ENCODE data around the gene RIBC2. TPM values are rescaled to one million over a fixed set of nuclear protein-coding genes. Genes with fewer than 3 reads are reported as not detected.

RIBC2 gene
- total and polyA plus RNA-seq, 2 of the 4 experiments (the other 2 are of a cell fraction) = 0.29 to 0.36 TPM

DNA sequence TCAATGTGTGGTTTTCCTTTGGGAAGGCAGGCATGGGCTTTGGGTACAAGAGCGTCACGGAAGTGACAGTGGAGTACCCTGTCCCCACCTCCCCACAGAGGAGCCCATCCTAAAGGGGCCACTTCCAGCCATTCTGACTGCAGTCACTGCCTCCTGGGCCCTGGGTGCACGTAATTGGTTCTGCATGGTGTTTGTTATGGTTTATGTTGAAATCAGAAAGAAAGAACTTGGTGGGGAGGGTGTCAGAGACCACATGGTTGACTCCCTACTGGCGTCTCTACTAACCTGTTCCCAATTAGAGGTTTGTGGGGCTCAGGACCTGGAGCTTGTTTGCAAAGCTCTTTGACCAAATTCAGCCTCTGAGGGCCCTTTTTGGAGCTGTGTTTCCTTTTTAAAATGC is 40.8 kb downstream of the RIBC2 start:
- H3K27me3 ChIP-seq (ENCODE audit: control insufficient read depth, insufficient read depth, low read length) = no peaks in the 10 kb centered on the region
- no CpG with 5 or more reads among the region's 4 CpGs for WGBS, 2 experiments (ENCODE audit: extremely low coverage in 2 of 2, insufficient read length in 1 of 2)
- H4K20me1 ChIP-seq (ENCODE audit: insufficient read depth, low read length) = no peaks in the 10 kb centered on the region
- H3K14ac ChIP-seq (replicated peaks; ENCODE audit: low read depth, low read length) = peak overlapping the region; percentile 37
- H3K4ac ChIP-seq (ENCODE audit: low read depth, low read length) = peak overlapping the region; percentile 85
- no peak overlapping the region for H2BK5ac ChIP-seq (ENCODE audit: low read depth, low read length, poor library complexity, severe bottlenecking)
- H2AK5ac ChIP-seq (ENCODE audit: low read depth, low read length) = peak overlapping the region; percentile 63; the same call in 1 of the 2 replicates
- no peak overlapping the region for H3K4me3 ChIP-seq (ENCODE audit: insufficient read depth, low read depth, low read length)
- no peak for TF ChIP-seq POLR2A (IDR thresholded peaks at IDR 0.05; ENCODE audit: low read depth, low read length)
- H3K4me1 ChIP-seq (ENCODE audit: control insufficient read depth, insufficient read depth, low read length) = peaks cover 35% of the 10 kb centered on the region
- H3K9me3 ChIP-seq (ENCODE audit: control insufficient read depth, insufficient read depth, low read length) = no peaks in the 10 kb centered on the region
- H2BK120ac ChIP-seq (ENCODE audit: low read depth, low read length) = peak overlapping the region; percentile 94
- no peaks in the 10 kb centered on the region for H3K36me3 ChIP-seq (ENCODE audit: control insufficient read depth, insufficient read depth, low read length)
- peak overlapping the region; percentile 83; the same call in 1 of the 3 replicates for H2BK15ac ChIP-seq (ENCODE audit: low read depth, low read length)
- intact Hi-C loops (cut with micrococcal nuclease) = no loop called here
- H3K18ac ChIP-seq (ENCODE audit: low read depth, low read length) = peak overlapping the region; percentile 30; the same call in 1 of the 2 replicates
- H4K91ac ChIP-seq (ENCODE audit: insufficient read depth, low read depth, low read length) = peak overlapping the region; percentile 56
- H3K4me2 ChIP-seq (ENCODE audit: low read depth, low read length) = no peak overlapping the region
- peak overlapping the region in 1 of 2 experiments; percentile 38; a peak in 1 of 4 replicates for H4K8ac ChIP-seq (ENCODE audit: low read depth in 2 of 2, low read length in 2 of 2)
- H3K56ac ChIP-seq (ENCODE audit: extremely low read depth, insufficient read depth, low read length) = no peak overlapping the region
- ChIA-PET CTCF (no interaction called here), POLR2A (ENCODE audit: unreplicated experiment) (no interaction called here)
- peak overlapping the region; percentile 56 for H2AK9ac ChIP-seq (replicated peaks; ENCODE audit: low read depth, low read length, poor library complexity)
- no peak overlapping the region for H3K9ac ChIP-seq (ENCODE audit: low read depth, low read length)
- H2BK20ac ChIP-seq (ENCODE audit: low read depth, low read length) = peak overlapping the region; percentile 95
- H2AFZ ChIP-seq (replicated peaks; ENCODE audit: low read length, poor library complexity) = peak overlapping the region; percentile 58
- H3K9me1 ChIP-seq (ENCODE audit: insufficient read depth, low read length) = peaks cover 34% of the 10 kb centered on the region
- H4K5ac ChIP-seq (ENCODE audit: low read depth, low read length) = peak overlapping the region; percentile 57; the same call in 1 of the 2 replicates
- DNase-seq (peak; percentile 49), ATAC-seq (ENCODE audit: low read depth) (0 out of 2 replicates have a peak, but pooled peaks have one; percentile 6)
- no peaks in the 10 kb centered on the region for H3K79me1 ChIP-seq (ENCODE audit: low read depth in 1 of 2, low read length in 2 of 2)
- no peak overlapping the region for H3K23ac ChIP-seq (ENCODE audit: low read depth, low read length)
- dilution Hi-C loops (cut with HindIII; ENCODE audit: low sequenced_read_pairs, unreplicated experiment) = no loop called here
- peak overlapping the region; percentile 5; the same call in 1 of the 2 replicates for H3K27ac ChIP-seq (ENCODE audit: insufficient read depth, low read length)
- in situ Hi-C loops (cut with MboI; ENCODE audit: low sequenced_read_pairs) = loop anchor here (5.0 kb wide), 2 partner anchors 53 to 98 kb away; no protein-coding TSS in a partner anchor
- BruUV-seq (replicated peaks) = no TSS peak

Data from IMR-90 (cell line).